AG04450 (cell line): ENCODE measurements around the gene CLIP2. TPM values are rescaled to one million over a fixed set of nuclear protein-coding genes. Genes with fewer than 3 reads are reported as not detected.
"Not testable (repeated sequence)": the region's sequence is repeated elsewhere in the genome, so short reads cannot be mapped to it uniquely, and the experiment has no call there.

Experiments used
- CTCF ChIA-PET: fragments of 300-600, 350-600 bp; formaldehyde crosslinking; extraction: SDS; loops from one replicate; lab custom pipeline; 2022; ENCODE audit warnings: antibody characterized with exemption, inconsistent platforms; lab: Charles Lee
- POLR2A ChIA-PET: fragments of 350-600 bp; formaldehyde crosslinking; extraction: SDS; loops from one replicate; lab custom pipeline; 2021; ENCODE audit warnings: antibody characterized with exemption, inconsistent platforms; lab: Yijun Ruan, JAX
- DNase-seq: peaks from one replicate; pipeline ENCODE4 v3.0.0-alpha.2; 2011; ENCODE audit warnings: low read depth, low spot score
- H3K27ac ChIP-seq: one replicate; pipeline ENCODE4 v1.5.1; 2012; ENCODE audit warnings: low read depth, low read length, control low read depth
- H3K27me3 ChIP-seq: one replicate; pipeline ENCODE4 v1.6.0; 2012; ENCODE audit warnings: low read length; ENCODE audit not compliant: control insufficient read depth, insufficient read depth
- H3K4me3 ChIP-seq: 2 replicates; pipeline ENCODE4 v1.5.1; 2011; ENCODE audit warnings: mild to moderate bottlenecking, low read depth, low read length, control low read depth
- H3K9me3 ChIP-seq: 2 replicates; pipeline ENCODE4 v1.5.1; 2012; ENCODE audit warnings: low read length; ENCODE audit not compliant: control insufficient read depth, insufficient read depth
- polyA plus RNA-seq: library from polyadenylated mRNA; depleted of rRNA; stranded (reverse); fragments of >200 nt; gene quantifications from 2 replicates; pipeline ENCODE4 v1.2.3, GENCODE V29; 2011
- TF ChIP-seq, protein P1 (sequence below): IDR thresholded peaks from 2 replicates; pipeline ENCODE4 v1.5.1; 2011; ENCODE audit warnings: low read depth, low read length, control low read depth, inconsistent platforms

Gene CLIP2
- polyA plus RNA-seq, 1 experiment = 7.2 TPM

DNA sequence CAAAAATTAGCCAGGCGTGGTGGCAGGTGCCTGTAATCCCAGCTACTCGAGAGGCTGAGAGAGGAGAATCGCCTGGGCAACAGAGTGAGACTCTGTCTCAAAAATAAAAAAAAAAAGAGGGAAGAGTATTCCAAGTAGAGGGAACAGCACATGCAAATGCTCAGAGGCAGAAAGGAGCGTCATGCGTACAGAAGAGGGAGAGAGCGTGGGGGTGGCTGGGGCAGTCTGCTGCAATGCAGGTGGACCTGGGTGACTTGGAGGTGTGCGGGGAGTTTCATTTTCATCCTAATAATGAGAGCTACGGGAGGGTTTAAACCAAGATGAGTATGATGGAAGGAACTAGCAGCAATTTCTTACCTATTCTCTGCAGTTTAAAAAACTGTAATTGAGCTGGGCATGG, 28.8 kb downstream of the CLIP2 start:
- ChIA-PET CTCF (no interaction called here), POLR2A (no interaction called here)
- TF ChIP-seq, protein P1, sequence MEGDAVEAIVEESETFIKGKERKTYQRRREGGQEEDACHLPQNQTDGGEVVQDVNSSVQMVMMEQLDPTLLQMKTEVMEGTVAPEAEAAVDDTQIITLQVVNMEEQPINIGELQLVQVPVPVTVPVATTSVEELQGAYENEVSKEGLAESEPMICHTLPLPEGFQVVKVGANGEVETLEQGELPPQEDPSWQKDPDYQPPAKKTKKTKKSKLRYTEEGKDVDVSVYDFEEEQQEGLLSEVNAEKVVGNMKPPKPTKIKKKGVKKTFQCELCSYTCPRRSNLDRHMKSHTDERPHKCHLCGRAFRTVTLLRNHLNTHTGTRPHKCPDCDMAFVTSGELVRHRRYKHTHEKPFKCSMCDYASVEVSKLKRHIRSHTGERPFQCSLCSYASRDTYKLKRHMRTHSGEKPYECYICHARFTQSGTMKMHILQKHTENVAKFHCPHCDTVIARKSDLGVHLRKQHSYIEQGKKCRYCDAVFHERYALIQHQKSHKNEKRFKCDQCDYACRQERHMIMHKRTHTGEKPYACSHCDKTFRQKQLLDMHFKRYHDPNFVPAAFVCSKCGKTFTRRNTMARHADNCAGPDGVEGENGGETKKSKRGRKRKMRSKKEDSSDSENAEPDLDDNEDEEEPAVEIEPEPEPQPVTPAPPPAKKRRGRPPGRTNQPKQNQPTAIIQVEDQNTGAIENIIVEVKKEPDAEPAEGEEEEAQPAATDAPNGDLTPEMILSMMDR = no peak

DNA sequence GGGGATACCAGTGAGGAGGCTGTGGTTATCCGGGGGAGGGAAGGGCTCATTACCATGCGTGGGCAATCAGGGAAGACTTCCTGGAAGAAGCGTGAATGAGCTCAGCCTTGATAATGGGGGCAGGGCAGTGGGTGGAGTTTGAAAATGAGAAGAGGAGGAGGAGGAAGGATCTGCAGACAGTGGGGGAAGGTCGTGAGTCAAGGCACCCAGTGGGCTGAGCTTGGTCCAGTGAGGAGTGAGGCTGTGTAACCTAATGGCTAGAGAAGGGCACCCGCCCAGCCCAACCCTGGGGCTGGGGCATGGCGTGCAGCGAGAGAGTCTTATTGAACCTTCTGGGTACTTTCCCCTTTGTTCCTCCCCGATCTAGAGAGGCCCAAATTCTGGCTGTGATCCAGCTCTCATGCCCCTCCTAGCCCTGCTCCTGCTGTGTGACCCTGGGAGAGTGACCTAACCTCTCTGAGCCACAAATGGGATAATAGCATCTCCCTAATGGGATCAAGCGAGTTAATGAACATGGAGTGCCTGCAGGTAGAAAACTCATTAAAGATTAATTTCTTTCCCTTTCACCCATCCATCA, 31.5 kb downstream of the CLIP2 start:
- no peaks in the 10 kb centered on the region; the same call in 1 of the 2 replicates for H3K9me3 ChIP-seq
- DNase-seq = no peak
- H3K4me3 ChIP-seq = no peak overlapping the region
- CTCF ChIA-PET = no interaction called here
- no peak overlapping the region for H3K27ac ChIP-seq
- POLR2A ChIA-PET = no interaction called here
- TF ChIP-seq, protein P1 = no peak
- H3K27me3 ChIP-seq = no peaks in the 10 kb centered on the region

More for the DNA sequence above, 28.8 kb downstream of the CLIP2 start:
- Histone ChIP-seq H3K27me3 (no peaks in the 10 kb centered on the region), H3K4me3 (no peak overlapping the region), H3K27ac (no peak overlapping the region), H3K9me3 (no peaks in the 10 kb centered on the region)
- no peak for DNase-seq

DNA sequence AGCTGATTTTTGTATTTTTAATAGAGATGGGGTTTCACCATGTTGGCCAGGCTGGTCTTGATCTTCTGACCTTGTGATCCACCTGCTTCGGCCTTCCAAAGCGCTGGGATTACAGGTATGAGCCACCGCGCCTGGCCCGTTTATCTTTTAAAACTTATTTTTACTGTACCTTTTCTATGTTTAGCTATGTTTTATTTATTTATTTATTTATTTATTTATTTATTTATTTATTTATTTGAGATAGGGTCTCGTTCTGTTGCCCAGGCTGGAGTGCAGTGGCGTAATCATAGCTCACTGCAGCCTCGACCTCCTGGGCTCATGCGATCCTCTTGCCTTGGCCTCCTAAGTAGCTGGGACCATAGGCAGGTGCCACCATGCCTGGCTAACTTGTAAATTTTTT, 33.7 kb downstream of the CLIP2 start:
- H3K27me3 ChIP-seq, CTCF ChIA-PET, H3K27ac ChIP-seq, DNase-seq, H3K4me3 ChIP-seq, H3K9me3 ChIP-seq: not testable (repeated sequence)
- POLR2A ChIA-PET = interaction anchor here (0.6 kb wide), 1 partner anchor 8 kb away, joined by 7 read pairs; no protein-coding TSS in a partner anchor

DNA sequence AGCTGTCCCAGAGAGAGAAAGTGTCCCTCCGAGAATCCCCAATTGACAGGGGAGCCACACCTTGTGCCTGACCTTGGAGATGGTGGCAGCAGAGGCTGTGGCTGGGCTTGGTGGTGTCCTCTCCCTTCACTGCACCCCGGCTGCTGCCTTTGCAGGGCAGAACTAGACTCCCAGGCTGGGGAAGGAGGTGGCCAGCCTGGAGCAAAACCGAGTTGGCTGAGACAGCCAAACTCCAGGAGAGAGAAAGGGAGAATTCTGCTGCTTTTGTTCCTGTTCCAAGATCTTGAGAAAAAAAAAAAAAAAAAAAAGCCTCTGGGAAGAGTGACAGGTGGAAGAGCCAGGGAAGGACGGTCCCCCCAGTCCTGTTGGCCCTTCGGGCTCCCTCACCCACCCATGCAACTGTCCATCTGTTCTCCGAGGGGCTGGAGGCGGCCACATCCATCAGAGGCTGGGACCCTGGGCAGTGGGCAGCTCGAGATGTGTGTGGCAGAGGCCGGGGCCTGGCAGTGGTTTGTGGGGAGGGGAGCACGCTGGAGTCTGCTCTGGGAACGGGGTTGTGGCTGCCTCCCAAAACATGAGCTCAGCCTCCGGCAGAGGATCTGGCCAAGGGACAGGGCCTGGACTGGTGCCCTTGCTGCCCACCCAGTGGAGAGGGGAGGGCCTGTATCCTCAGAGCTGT, 35.5 kb downstream of the CLIP2 start:
- Histone ChIP-seq H3K4me3 (no peak overlapping the region), H3K27me3 (no peaks in the 10 kb centered on the region), H3K27ac (no peak overlapping the region), H3K9me3 (no peaks in the 10 kb centered on the region; the same call in 1 of the 2 replicates)
- ChIA-PET POLR2A (no interaction called here), CTCF (interaction anchor here (0.7 kb wide), 1 partner anchor 189 kb away, joined by 10 read pairs; no protein-coding TSS in a partner anchor)
- DNase-seq = no peak
- TF ChIP-seq, protein P1 = no peak

DNA sequence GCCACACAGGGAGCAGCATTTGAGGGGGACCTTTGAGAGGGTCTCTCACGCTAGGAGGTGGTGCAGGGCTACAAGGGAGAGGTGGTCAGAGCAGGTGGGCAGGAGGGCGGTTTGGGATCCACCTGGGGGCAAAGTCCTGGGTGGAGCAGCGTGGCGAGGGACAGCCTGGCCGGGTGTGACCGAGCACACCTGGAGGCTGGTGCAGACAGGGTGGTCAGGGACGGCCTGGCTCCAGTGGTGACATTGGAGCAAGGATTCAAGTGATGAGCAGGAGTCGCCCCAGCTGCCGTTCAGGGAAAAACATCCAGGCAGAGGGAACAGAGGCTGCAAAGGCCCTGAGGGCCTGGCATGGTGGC, 36.0 kb downstream of the CLIP2 start:
- CTCF ChIA-PET = interaction anchor here (0.7 kb wide), 1 partner anchor 189 kb away, joined by 10 read pairs; no protein-coding TSS in a partner anchor
- no peaks in the 10 kb centered on the region; the same call in 1 of the 2 replicates for H3K9me3 ChIP-seq
- no peak for DNase-seq
- TF ChIP-seq, protein P1 = no peak
- H3K27me3 ChIP-seq = no peaks in the 10 kb centered on the region
- H3K27ac ChIP-seq = no peak overlapping the region
- H3K4me3 ChIP-seq = no peak overlapping the region
- POLR2A ChIA-PET = no interaction called here
